Keratinocyte (primary cell): Measurements from ENCODE around the gene OXCT1. TPM values are rescaled to one million over a fixed set of nuclear protein-coding genes. Genes with fewer than 3 reads are reported as not detected.

Source experiments
- DNase-seq: peaks from one replicate; pipeline ENCODE4 v3.0.0-alpha.2; 2011; ENCODE audit warnings: low read depth, missing footprints, low spot score
- FAIRE-seq: peaks from 2 replicates; lab custom pipeline; 2011; peaks lifted over from hg19 to GRCh38; lab: Jason Lieb, UNC
- H2AFZ ChIP-seq: 2 replicates; pipeline ENCODE4 v1.6.0; 2012; ENCODE audit warnings: low read length, control low read depth, inconsistent platforms; ENCODE audit not compliant: control insufficient read depth
- H3K27ac ChIP-seq: 2 replicates; pipeline ENCODE4 v1.5.1; 2011; ENCODE audit warnings: low read length; ENCODE audit not compliant: control insufficient read depth, insufficient read depth
- H3K27me3 ChIP-seq: 3 replicates; pipeline ENCODE4 v1.6.0; 2011; ENCODE audit warnings: low read length; ENCODE audit not compliant: control insufficient read depth, insufficient read depth; ENCODE audit errors: extremely low read depth
- H3K36me3 ChIP-seq, 2 experiments: 2 replicates in 1 of 2; 3 replicates in 1 of 2; pipeline ENCODE4 v1.5.1; 2011; ENCODE audit warnings: low read length in 2 of 2, mild to moderate bottlenecking in 1 of 2; ENCODE audit not compliant: control insufficient read depth in 2 of 2, insufficient read depth in 2 of 2; ENCODE audit errors: extremely low read depth in 1 of 2
- H3K4me1 ChIP-seq: 3 replicates; pipeline ENCODE4 v1.5.1; 2011; ENCODE audit warnings: low read length; ENCODE audit not compliant: control insufficient read depth, insufficient read depth; ENCODE audit errors: extremely low read depth
- H3K4me2 ChIP-seq: 3 replicates; pipeline ENCODE4 v1.6.0; 2011; ENCODE audit warnings: low read depth, low read length; ENCODE audit not compliant: control insufficient read depth, insufficient read depth; ENCODE audit errors: extremely low read depth
- H3K4me3 ChIP-seq, 3 experiments: fragments of 200-600 bp in 1 of 3; sonication (generic) in 1 of 3; 2 replicates in 2 of 3; 3 replicates in 1 of 3; pipeline ENCODE4 v1.5.1; 2011 to 2016; ENCODE audit warnings: low read length in 3 of 3, mild to moderate bottlenecking in 3 of 3, control low read depth in 2 of 3, inconsistent platforms in 1 of 3, low read depth in 1 of 3, mixed read lengths in 1 of 3, mixed run types in 1 of 3, moderate library complexity in 1 of 3; ENCODE audit not compliant: control insufficient read depth in 2 of 3, insufficient read depth in 2 of 3; ENCODE audit errors: extremely low read depth in 1 of 3
- H3K79me2 ChIP-seq: 2 replicates; pipeline ENCODE4 v1.6.0; 2012; ENCODE audit warnings: low read length; ENCODE audit not compliant: control insufficient read depth, insufficient read depth
- H3K9ac ChIP-seq: 3 replicates; pipeline ENCODE4 v1.6.0; 2011; ENCODE audit warnings: low read length; ENCODE audit not compliant: control insufficient read depth, insufficient read depth; ENCODE audit errors: extremely low read depth
- H3K9me1 ChIP-seq: 3 replicates; pipeline ENCODE4 v1.6.0; 2011; ENCODE audit warnings: low read length; ENCODE audit not compliant: control insufficient read depth, insufficient read depth; ENCODE audit errors: extremely low read depth
- H3K9me3 ChIP-seq: 2 replicates; pipeline ENCODE4 v1.5.1; 2012; ENCODE audit warnings: low read depth, low read length; ENCODE audit not compliant: control insufficient read depth
- H4K20me1 ChIP-seq: 3 replicates; pipeline ENCODE4 v1.6.0; 2011; ENCODE audit warnings: low read length; ENCODE audit not compliant: control insufficient read depth, insufficient read depth; ENCODE audit errors: extremely low read depth
- EZH2 ChIP-seq: IDR thresholded peaks from one replicate; pipeline ENCODE4 v1.6.1; 2012; ENCODE audit warnings: inconsistent platforms, mild to moderate bottlenecking, low read length, moderate library complexity
- dilution Hi-C: fragments of 300-500 bp; cut with MboI; formaldehyde crosslinking; loops from one replicate; pipeline ENCODE4 v1.7.0; 2020; ENCODE audit warnings: low sequenced_read_pairs; ENCODE audit not compliant: extremely low pct_ligation_motif_present
- polyA plus RNA-seq, 5 experiments: library from polyadenylated mRNA; depleted of rRNA in 3 of 5; stranded (reverse) in 3 of 5; stranded (forward) in 1 of 5; unstranded in 1 of 5; fragments of >200 nt; gene quantifications; 1 replicate in 1 of 5; 2 replicates in 3 of 5; 3 replicates in 1 of 5; pipeline versions ENCODE4 v1.2.1 to v1.2.3, GENCODE V29; 2011 to 2012; ENCODE audit warnings: missing spikeins in 2 of 5, low read depth in 1 of 5, low replicate concordance in 1 of 5
- TF ChIP-seq, protein P1 (sequence below), 3 experiments: IDR thresholded peaks in 1 of 3; conservative IDR thresholded peaks in 1 of 3; optimal IDR thresholded peaks in 1 of 3; 2 replicates in 2 of 3; 3 replicates in 1 of 3; pipeline versions ENCODE3 to v1.5.1; 2011; ENCODE audit warnings: low read length in 3 of 3, mild to moderate bottlenecking in 3 of 3, moderate library complexity in 2 of 3, control low read depth in 1 of 3, inconsistent platforms in 1 of 3; ENCODE audit not compliant: insufficient read depth in 2 of 3; ENCODE audit errors: extremely low read depth in 1 of 3

OXCT1 gene
- polyA plus RNA-seq, 1 donor (not counting 4 experiments of a cell fraction or from before 2014, with no cell fraction given): 34.0 TPM

DNA sequence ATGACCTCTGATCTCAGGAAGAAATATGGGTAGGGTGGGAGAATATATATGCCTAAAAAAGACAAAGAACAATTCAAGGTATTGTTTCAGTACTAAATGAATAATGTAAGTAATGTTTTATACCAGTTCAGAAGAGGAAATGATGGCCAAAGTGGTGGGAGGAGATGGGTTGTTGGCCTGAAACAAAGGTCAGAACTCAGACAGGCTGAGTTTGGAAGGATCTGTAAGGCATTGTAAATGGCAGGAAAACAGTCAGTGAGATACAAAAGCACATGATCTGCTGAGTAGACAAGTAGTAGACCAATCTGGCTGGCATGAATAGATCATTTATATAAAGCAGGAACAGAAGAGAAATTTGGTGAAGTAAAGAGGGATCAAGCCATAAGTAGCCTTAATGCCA, 184.0 kb downstream of the OXCT1 start:
- DNase-seq (no peak), FAIRE-seq (no peak)
- H3K9ac ChIP-seq: no peak overlapping the region
- H3K9me1 ChIP-seq: no peaks in the 10 kb centered on the region
- dilution Hi-C loops: no loop called here
- no peak overlapping the region for H3K4me2 ChIP-seq
- no peaks in the 10 kb centered on the region for H3K79me2 ChIP-seq
- H3K4me3 ChIP-seq: no peak overlapping the region
- TF ChIP-seq, protein P1, sequence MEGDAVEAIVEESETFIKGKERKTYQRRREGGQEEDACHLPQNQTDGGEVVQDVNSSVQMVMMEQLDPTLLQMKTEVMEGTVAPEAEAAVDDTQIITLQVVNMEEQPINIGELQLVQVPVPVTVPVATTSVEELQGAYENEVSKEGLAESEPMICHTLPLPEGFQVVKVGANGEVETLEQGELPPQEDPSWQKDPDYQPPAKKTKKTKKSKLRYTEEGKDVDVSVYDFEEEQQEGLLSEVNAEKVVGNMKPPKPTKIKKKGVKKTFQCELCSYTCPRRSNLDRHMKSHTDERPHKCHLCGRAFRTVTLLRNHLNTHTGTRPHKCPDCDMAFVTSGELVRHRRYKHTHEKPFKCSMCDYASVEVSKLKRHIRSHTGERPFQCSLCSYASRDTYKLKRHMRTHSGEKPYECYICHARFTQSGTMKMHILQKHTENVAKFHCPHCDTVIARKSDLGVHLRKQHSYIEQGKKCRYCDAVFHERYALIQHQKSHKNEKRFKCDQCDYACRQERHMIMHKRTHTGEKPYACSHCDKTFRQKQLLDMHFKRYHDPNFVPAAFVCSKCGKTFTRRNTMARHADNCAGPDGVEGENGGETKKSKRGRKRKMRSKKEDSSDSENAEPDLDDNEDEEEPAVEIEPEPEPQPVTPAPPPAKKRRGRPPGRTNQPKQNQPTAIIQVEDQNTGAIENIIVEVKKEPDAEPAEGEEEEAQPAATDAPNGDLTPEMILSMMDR (optimal IDR thresholded peaks at IDR 0.05 in 1 of 3, IDR thresholded peaks at IDR 0.05 in 1 of 3, conservative IDR thresholded peaks at IDR 0.05 in 1 of 3; ENCODE audit: extremely low read depth in 1 of 3, insufficient read depth in 2 of 3, low read length in 3 of 3): no peak
- no peak for TF ChIP-seq EZH2
- no peaks in the 10 kb centered on the region for H3K4me1 ChIP-seq
- no peak overlapping the region for H2AFZ ChIP-seq
- H4K20me1 ChIP-seq: no peaks in the 10 kb centered on the region
- H3K9me3 ChIP-seq: no peaks in the 10 kb centered on the region
- no peak overlapping the region for H3K27ac ChIP-seq
- no peaks in the 10 kb centered on the region for H3K27me3 ChIP-seq
- H3K36me3 ChIP-seq: no peaks in the 10 kb centered on the region

- Histone ChIP-seq H3K36me3 (no peaks in the 10 kb centered on the region), H4K20me1 (no peaks in the 10 kb centered on the region), H3K9ac (no peak overlapping the region), H3K79me2 (no peaks in the 10 kb centered on the region), H3K9me1 (no peaks in the 10 kb centered on the region), H2AFZ (no peak overlapping the region), H3K4me3 (no peak overlapping the region), H3K27me3 (no peaks in the 10 kb centered on the region), H3K4me1 (no peaks in the 10 kb centered on the region), H3K9me3 (no peaks in the 10 kb centered on the region), H3K27ac (no peak overlapping the region), H3K4me2 (no peak overlapping the region)
- FAIRE-seq (no peak), DNase-seq (no peak)
- TF ChIP-seq, protein P1 (optimal IDR thresholded peaks at IDR 0.05 in 1 of 3, IDR thresholded peaks at IDR 0.05 in 1 of 3, conservative IDR thresholded peaks at IDR 0.05 in 1 of 3; ENCODE audit: extremely low read depth in 1 of 3, insufficient read depth in 2 of 3, low read length in 3 of 3): no peak
- TF ChIP-seq EZH2: no peak
- dilution Hi-C loops: no loop called here
These were observed 187.0 kb downstream of the OXCT1 start for GRCh38 chr5:41683181-41683580.
